ENCODE measurements around the gene BCL11B.

The BCL11B gene

DNA sequence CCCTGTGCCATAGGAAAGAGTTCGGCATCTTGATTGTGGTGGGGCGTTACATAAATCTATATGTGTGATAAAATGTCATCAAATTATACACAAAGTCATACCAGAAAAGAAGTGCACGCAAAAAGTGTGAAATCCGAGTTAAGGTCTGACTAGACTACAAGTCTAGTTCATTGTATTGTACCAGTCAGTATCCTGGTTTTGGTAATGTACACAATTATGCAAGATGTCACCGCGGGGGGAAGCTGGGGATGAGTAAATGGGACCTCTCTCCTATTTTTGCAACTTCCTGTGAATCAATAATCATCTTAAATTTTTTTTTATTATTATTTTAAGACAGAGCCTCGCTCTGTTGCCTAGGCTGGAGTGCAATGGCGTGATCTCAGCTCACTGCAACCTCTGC lies 43.2 kb upstream of the BCL11B start:
- Histone ChIP-seq H3K36me3 (ENCODE audit: control insufficient read depth in 2 of 2, insufficient read depth in 2 of 2, low read length in 2 of 2) (no peaks in the 10 kb centered on the region), H3K27me3 (ENCODE audit: control insufficient read depth in 2 of 2, insufficient read depth in 2 of 2, low read length in 2 of 2) (no peaks in the 10 kb centered on the region), H3K4me1 (ENCODE audit: control insufficient read depth in 2 of 2, insufficient read depth in 2 of 2, low read length in 2 of 2) (peaks cover 28 to 36% of the 10 kb centered on the region in 2 donors), H3K4me3 (ENCODE audit: low read length in 2 of 2) (no peak overlapping the region), H3K27ac (ENCODE audit: low read depth in 2 of 2, low read length in 2 of 2) (no peak overlapping the region), H3K9me3 (ENCODE audit: control insufficient read depth in 2 of 2, low read length in 2 of 2) (no peaks in the 10 kb centered on the region), H3K9ac (ENCODE audit: low read depth in 1 of 2, low read length in 2 of 2) (no peak overlapping the region)

GRCh38 chr14:99314623-99315022 lies 42.6 kb upstream of the BCL11B start:
- peaks cover 25 to 31% of the 10 kb centered on the region in 2 donors for H3K4me1 ChIP-seq (ENCODE audit: control insufficient read depth in 2 of 2, insufficient read depth in 2 of 2, low read length in 2 of 2)

DNA sequence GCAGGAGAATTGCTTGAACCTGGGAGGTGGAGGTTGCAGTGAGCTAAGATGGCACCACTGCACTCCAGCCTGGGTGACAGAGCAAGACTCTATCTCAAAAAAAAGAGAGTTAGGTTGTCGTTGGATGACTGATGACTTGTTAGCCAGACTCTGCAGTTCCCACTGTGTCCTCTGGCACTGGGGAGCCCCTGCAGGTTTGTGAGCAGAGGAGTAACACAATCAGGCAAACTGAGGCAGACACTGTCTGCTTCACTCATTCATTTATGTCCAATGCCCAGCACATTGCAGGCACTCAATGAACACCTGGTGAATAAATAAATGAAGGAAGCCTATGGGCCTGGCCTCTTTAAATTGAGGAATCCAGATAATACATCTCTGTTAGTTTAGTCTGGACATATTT lies 41.2 kb upstream of the BCL11B start:
- Histone ChIP-seq H3K27ac (ENCODE audit: low read depth in 2 of 2, low read length in 2 of 2) (no peak overlapping the region), H3K4me1 (ENCODE audit: control insufficient read depth in 2 of 2, insufficient read depth in 2 of 2, low read length in 2 of 2) (peaks cover 21 to 24% of the 10 kb centered on the region in 2 donors), H3K27me3 (ENCODE audit: control insufficient read depth in 2 of 2, insufficient read depth in 2 of 2, low read length in 2 of 2) (no peaks in the 10 kb centered on the region), H3K9me3 (ENCODE audit: control insufficient read depth in 2 of 2, low read length in 2 of 2) (no peaks in the 10 kb centered on the region), H3K9ac (ENCODE audit: low read depth in 1 of 2, low read length in 2 of 2) (no peak overlapping the region), H3K4me3 (ENCODE audit: low read length in 2 of 2) (no peak overlapping the region), H3K36me3 (ENCODE audit: control insufficient read depth in 2 of 2, insufficient read depth in 2 of 2, low read length in 2 of 2) (no peaks in the 10 kb centered on the region)

More at GRCh38 chr14:99314623-99315022, 42.6 kb upstream of the BCL11B start:
- Histone ChIP-seq H3K9me3 (ENCODE audit: control insufficient read depth in 2 of 2, low read length in 2 of 2) (no peaks in the 10 kb centered on the region), H3K4me3 (ENCODE audit: low read length in 2 of 2) (no peak overlapping the region), H3K27ac (ENCODE audit: low read depth in 2 of 2, low read length in 2 of 2) (no peak overlapping the region), H3K36me3 (ENCODE audit: control insufficient read depth in 2 of 2, insufficient read depth in 2 of 2, low read length in 2 of 2) (no peaks in the 10 kb centered on the region), H3K27me3 (ENCODE audit: control insufficient read depth in 2 of 2, insufficient read depth in 2 of 2, low read length in 2 of 2) (no peaks in the 10 kb centered on the region), H3K9ac (ENCODE audit: low read depth in 1 of 2, low read length in 2 of 2) (no peak overlapping the region)

- Histone ChIP-seq H3K9me3 (ENCODE audit: control insufficient read depth in 2 of 2, low read length in 2 of 2) (no peaks in the 10 kb centered on the region), H3K4me3 (ENCODE audit: low read length in 2 of 2) (no peak overlapping the region), H3K36me3 (ENCODE audit: control insufficient read depth in 2 of 2, insufficient read depth in 2 of 2, low read length in 2 of 2) (no peaks in the 10 kb centered on the region), H3K9ac (ENCODE audit: low read depth in 1 of 2, low read length in 2 of 2) (no peak overlapping the region), H3K27ac (ENCODE audit: low read depth in 2 of 2, low read length in 2 of 2) (no peak overlapping the region), H3K4me1 (ENCODE audit: control insufficient read depth in 2 of 2, insufficient read depth in 2 of 2, low read length in 2 of 2) (peaks cover 12% of the 10 kb centered on the region in 2 donors), H3K27me3 (ENCODE audit: control insufficient read depth in 2 of 2, insufficient read depth in 2 of 2, low read length in 2 of 2) (no peaks in the 10 kb centered on the region)
These were observed 40.1 kb upstream of the BCL11B start for GRCh38 chr14:99312106-99312505.

DNA sequence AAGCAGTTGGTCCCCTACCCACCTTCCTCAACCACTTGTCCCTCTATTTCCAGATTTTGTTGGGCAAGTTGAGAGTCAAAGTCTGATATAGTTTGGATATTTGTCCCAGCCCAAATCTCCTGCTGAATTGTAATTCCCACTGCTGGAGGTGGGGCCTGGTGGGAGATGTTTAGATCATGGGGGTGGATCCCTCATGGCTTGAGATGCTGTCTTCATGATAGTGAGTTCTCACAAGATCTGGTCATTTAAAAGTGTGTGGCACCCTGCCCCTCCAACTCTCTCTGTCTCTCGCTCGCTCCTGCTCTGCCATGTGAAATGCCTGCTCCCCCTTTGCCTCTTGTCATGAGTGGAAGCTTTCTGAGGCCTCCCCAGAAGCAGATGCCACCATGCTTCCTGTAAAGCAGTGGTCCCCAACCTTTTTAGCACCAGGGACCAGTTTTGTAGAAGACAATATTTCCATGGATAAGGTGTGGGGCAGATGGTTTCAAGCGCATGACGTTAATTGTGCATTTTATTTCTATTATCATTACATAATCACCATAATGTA lies 37.3 kb upstream of the BCL11B start:
- Histone ChIP-seq H3K36me3 (ENCODE audit: control insufficient read depth in 2 of 2, insufficient read depth in 2 of 2, low read length in 2 of 2) (no peaks in the 10 kb centered on the region), H3K27ac (ENCODE audit: low read depth in 2 of 2, low read length in 2 of 2) (no peak overlapping the region), H3K4me1 (ENCODE audit: control insufficient read depth in 2 of 2, insufficient read depth in 2 of 2, low read length in 2 of 2) (no peaks in the 10 kb centered on the region), H3K27me3 (ENCODE audit: control insufficient read depth in 2 of 2, insufficient read depth in 2 of 2, low read length in 2 of 2) (no peaks in the 10 kb centered on the region), H3K9me3 (ENCODE audit: control insufficient read depth in 2 of 2, low read length in 2 of 2) (no peaks in the 10 kb centered on the region), H3K4me3 (ENCODE audit: low read length in 2 of 2) (no peak overlapping the region), H3K9ac (ENCODE audit: low read depth in 1 of 2, low read length in 2 of 2) (no peak overlapping the region)

DNA sequence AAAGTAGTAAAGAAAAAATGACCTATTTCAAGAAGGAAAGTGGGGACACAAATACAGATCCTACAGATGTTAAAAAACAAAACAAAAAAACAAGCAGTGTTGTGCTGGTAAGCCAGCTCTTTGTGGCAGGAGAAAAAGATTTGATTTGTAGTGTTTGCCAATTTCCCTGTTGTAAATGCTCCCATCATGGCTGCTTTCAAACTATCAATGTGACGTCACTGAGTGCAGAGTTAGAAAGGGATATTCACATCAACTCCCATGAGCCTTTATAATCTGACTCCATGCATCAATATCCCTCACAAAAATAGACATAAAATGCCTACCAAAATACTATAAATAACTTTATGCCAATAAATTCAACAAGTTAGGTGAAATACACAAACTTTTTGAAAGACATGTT lies 32.2 kb upstream of the BCL11B start:
- H3K4me1 ChIP-seq (ENCODE audit: control insufficient read depth in 2 of 2, insufficient read depth in 2 of 2, low read length in 2 of 2) = no peaks in the 10 kb centered on the region
- no peak overlapping the region for H3K9ac ChIP-seq (ENCODE audit: low read depth in 1 of 2, low read length in 2 of 2)
- H3K27me3 ChIP-seq (ENCODE audit: control insufficient read depth in 2 of 2, insufficient read depth in 2 of 2, low read length in 2 of 2) = no peaks in the 10 kb centered on the region
- H3K4me3 ChIP-seq (ENCODE audit: low read length in 2 of 2) = no peak overlapping the region
- H3K27ac ChIP-seq (ENCODE audit: low read depth in 2 of 2, low read length in 2 of 2) = no peak overlapping the region
- no peaks in the 10 kb centered on the region for H3K9me3 ChIP-seq (ENCODE audit: control insufficient read depth in 2 of 2, low read length in 2 of 2)
- no peaks in the 10 kb centered on the region for H3K36me3 ChIP-seq (ENCODE audit: control insufficient read depth in 2 of 2, insufficient read depth in 2 of 2, low read length in 2 of 2)

DNA sequence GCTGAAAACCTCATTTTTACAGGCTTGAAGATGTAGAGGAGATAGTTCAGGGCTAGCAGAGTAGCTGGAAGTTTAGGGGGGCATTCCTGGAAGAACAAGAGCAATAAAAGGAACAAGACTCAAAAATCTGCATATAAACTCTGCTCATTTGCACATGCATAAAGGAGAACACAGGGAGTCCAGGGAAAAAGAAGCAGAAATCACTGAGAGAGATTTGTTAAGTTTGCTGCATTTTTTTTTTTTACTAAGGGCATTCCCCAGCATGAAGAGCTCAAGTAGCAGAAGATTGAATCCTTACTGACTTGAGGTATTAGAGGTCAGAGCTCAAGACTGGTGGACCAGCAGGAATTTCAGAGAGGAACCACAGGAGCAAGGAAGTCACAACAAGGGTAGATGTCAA lies 28.2 kb upstream of the BCL11B start:
- Histone ChIP-seq H3K9me3 (ENCODE audit: control insufficient read depth in 2 of 2, low read length in 2 of 2) (no peaks in the 10 kb centered on the region), H3K9ac (ENCODE audit: low read depth in 1 of 2, low read length in 2 of 2) (no peak overlapping the region)

DNA sequence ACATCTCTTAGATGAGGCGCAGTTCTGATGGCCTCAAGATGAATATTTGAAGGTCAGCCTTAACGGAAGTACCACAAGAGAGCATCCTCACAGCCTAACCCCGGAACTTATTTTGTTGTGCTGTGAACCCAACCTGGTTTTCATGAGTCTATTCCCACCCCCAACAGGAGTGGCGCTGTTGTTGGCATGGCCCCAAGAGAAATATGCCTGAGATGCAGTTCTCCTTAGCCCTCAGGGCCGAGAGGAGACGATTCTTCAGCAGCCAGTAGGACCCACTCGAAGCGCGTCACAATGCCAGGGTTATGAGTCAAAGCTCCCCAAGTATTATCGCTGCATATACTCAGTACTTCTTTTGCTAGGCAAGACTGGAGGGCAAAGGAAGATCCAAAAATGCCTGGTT lies 24.5 kb upstream of the BCL11B start:
- H3K9me3 ChIP-seq (ENCODE audit: control insufficient read depth in 2 of 2, low read length in 2 of 2) = no peaks in the 10 kb centered on the region
- H3K4me3 ChIP-seq (ENCODE audit: low read length in 2 of 2) = no peak overlapping the region
- H3K9ac ChIP-seq (ENCODE audit: low read depth in 1 of 2, low read length in 2 of 2) = no peak overlapping the region
- H3K27me3 ChIP-seq (ENCODE audit: control insufficient read depth in 2 of 2, insufficient read depth in 2 of 2, low read length in 2 of 2) = no peaks in the 10 kb centered on the region
- no peak overlapping the region for H3K27ac ChIP-seq (ENCODE audit: low read depth in 2 of 2, low read length in 2 of 2)
- no peaks in the 10 kb centered on the region for H3K36me3 ChIP-seq (ENCODE audit: control insufficient read depth in 2 of 2, insufficient read depth in 2 of 2, low read length in 2 of 2)
- H3K4me1 ChIP-seq (ENCODE audit: control insufficient read depth in 2 of 2, insufficient read depth in 2 of 2, low read length in 2 of 2) = no peaks in the 10 kb centered on the region

More for the DNA sequence above, 28.2 kb upstream of the BCL11B start:
- H3K27me3 ChIP-seq (ENCODE audit: control insufficient read depth in 2 of 2, insufficient read depth in 2 of 2, low read length in 2 of 2) = no peaks in the 10 kb centered on the region
- no peaks in the 10 kb centered on the region for H3K4me1 ChIP-seq (ENCODE audit: control insufficient read depth in 2 of 2, insufficient read depth in 2 of 2, low read length in 2 of 2)
- H3K4me3 ChIP-seq (ENCODE audit: low read length in 2 of 2) = no peak overlapping the region
- H3K36me3 ChIP-seq (ENCODE audit: control insufficient read depth in 2 of 2, insufficient read depth in 2 of 2, low read length in 2 of 2) = no peaks in the 10 kb centered on the region
- no peak overlapping the region for H3K27ac ChIP-seq (ENCODE audit: low read depth in 2 of 2, low read length in 2 of 2)

DNA sequence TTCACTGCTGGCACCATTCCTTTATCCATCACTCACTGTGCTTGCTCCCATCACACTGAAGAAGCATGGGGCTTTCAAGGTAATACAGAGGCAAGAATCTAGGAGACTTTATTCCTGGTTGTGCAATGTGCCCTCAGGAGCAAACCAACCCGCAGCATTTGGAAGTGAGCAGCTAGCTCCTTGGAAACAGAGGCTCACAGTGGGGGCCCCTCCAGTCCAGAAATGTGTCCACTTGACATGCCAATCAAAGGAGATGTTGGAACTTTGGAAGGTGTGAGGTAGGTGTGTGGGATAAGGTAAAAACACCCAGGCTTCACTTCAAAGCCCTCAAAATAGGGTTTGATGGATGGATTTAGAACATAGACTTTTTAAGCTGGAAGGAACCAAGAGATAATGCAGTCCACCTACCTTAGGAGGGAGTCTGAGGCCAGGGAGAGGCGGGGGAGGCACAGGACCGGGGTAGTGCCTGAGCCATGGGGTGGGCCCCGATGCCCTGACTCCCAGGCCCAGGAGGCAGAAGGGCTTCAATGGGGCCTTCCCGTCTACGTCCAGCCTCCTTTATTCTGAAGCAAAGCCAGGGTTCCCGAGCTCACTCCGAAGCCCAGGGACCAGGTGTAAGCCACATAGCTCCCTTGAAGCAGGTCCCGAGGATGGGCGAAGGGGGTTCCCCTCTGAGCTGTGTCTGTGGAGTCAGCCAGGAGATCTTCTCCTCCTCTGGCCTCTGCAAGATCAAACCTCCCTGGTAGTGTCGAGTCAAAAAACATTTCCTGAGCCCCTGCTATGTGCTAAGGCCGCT lies 17.6 kb upstream of the BCL11B start:
- Histone ChIP-seq H3K4me1 (ENCODE audit: control insufficient read depth in 2 of 2, insufficient read depth in 2 of 2, low read length in 2 of 2) (no peaks in the 10 kb centered on the region), H3K36me3 (ENCODE audit: control insufficient read depth in 2 of 2, insufficient read depth in 2 of 2, low read length in 2 of 2) (no peaks in the 10 kb centered on the region), H3K4me3 (ENCODE audit: low read length in 2 of 2) (no peak overlapping the region), H3K27me3 (ENCODE audit: control insufficient read depth in 2 of 2, insufficient read depth in 2 of 2, low read length in 2 of 2) (no peaks in the 10 kb centered on the region), H3K9me3 (ENCODE audit: control insufficient read depth in 2 of 2, low read length in 2 of 2) (no peaks in the 10 kb centered on the region), H3K27ac (ENCODE audit: low read depth in 2 of 2, low read length in 2 of 2) (no peak overlapping the region), H3K9ac (ENCODE audit: low read depth in 1 of 2, low read length in 2 of 2) (no peak overlapping the region)

GRCh38 chr14:99288948-99289347 lies 17.0 kb upstream of the BCL11B start:
- H3K4me1 ChIP-seq (ENCODE audit: control insufficient read depth in 2 of 2, insufficient read depth in 2 of 2, low read length in 2 of 2) = no peaks in the 10 kb centered on the region
- no peak overlapping the region for H3K9ac ChIP-seq (ENCODE audit: low read depth in 1 of 2, low read length in 2 of 2)
- no peak overlapping the region for H3K4me3 ChIP-seq (ENCODE audit: low read length in 2 of 2)
- no peaks in the 10 kb centered on the region for H3K9me3 ChIP-seq (ENCODE audit: control insufficient read depth in 2 of 2, low read length in 2 of 2)
- H3K27me3 ChIP-seq (ENCODE audit: control insufficient read depth in 2 of 2, insufficient read depth in 2 of 2, low read length in 2 of 2) = no peaks in the 10 kb centered on the region
- no peak overlapping the region for H3K27ac ChIP-seq (ENCODE audit: low read depth in 2 of 2, low read length in 2 of 2)
- no peaks in the 10 kb centered on the region for H3K36me3 ChIP-seq (ENCODE audit: control insufficient read depth in 2 of 2, insufficient read depth in 2 of 2, low read length in 2 of 2)

Data from mucosa of rectum (tissue), 2 donors.